K562 (cell line): Measurements from ENCODE around the gene ACBD3.

Experiments used
- CBX2 ChIP-seq: fragments of 200-600 bp; sonication (generic); IDR thresholded peaks from one replicate; pipeline ENCODE4 v1.6.1; 2012; ENCODE audit warnings: mild to moderate bottlenecking, low read length, inconsistent platforms; ENCODE audit not compliant: insufficient read depth, poor library complexity, severe bottlenecking
- CEBPB ChIP-seq: fragments of 450-650 bp; IDR thresholded peaks from 2 replicates; pipeline ENCODE4 v1.6.1; 2016; ENCODE audit warnings: missing genetic modification characterization, missing compliant biosample characterization
- CHD2 ChIP-seq: IDR thresholded peaks from 2 replicates; pipeline ENCODE4 v1.6.1; 2011; ENCODE audit warnings: low read depth, low read length
- CTCF ChIP-seq, 3 experiments: IDR thresholded peaks in 2 of 3; conservative IDR thresholded peaks in 1 of 3; 2 replicates each; pipeline ENCODE4 v1.5.1; 2011 to 2012; ENCODE audit warnings: low read length in 3 of 3, mild to moderate bottlenecking in 3 of 3, control low read depth in 2 of 3, improper control_type of control experiment in 1 of 3, inconsistent platforms in 1 of 3, low read depth in 1 of 3, mixed read lengths in 1 of 3, moderate library complexity in 1 of 3; ENCODE audit not compliant: insufficient read depth in 2 of 3
- HMGN3 ChIP-seq: IDR thresholded peaks from 2 replicates; pipeline ENCODE4 v1.6.1; 2011; ENCODE audit warnings: borderline replicate concordance, low read depth, mild to moderate bottlenecking, mixed read lengths, low read length; ENCODE audit not compliant: insufficient read length; ENCODE audit errors: extremely low read depth
- MAX ChIP-seq: sonication (generic); formaldehyde crosslinking; IDR thresholded peaks from 2 replicates; pipeline ENCODE4 v1.9.0; 2022; ENCODE audit warnings: mild to moderate bottlenecking, missing genetic modification reagents
- NR3C1 ChIP-seq: sonication (generic); formaldehyde crosslinking; IDR thresholded peaks from 2 replicates; pipeline ENCODE4 v1.8.1; 2022; ENCODE audit warnings: missing genetic modification reagents
- POLR2A ChIP-seq: fragments of 450-650 bp; conservative IDR thresholded peaks from 2 replicates; pipeline ENCODE4 v1.6.1; 2016
- ZBTB7A ChIP-seq: IDR thresholded peaks from 2 replicates; pipeline ENCODE4 v1.6.1; 2011; ENCODE audit warnings: low read depth, mild to moderate bottlenecking, low read length, moderate library complexity, borderline replicate concordance; ENCODE audit not compliant: control insufficient read depth
- ZNF280A ChIP-seq: fragments of 450-650 bp; IDR thresholded peaks from 2 replicates; pipeline ENCODE4 v1.6.1; 2018; ENCODE audit warnings: mild to moderate bottlenecking, low read depth; ENCODE audit not compliant: partially characterized antibody

GRCh38 chr1:226154593-226154992 is 31.9 kb downstream of the ACBD3 start:
- TF ChIP-seq MAX (CRISPR knock-in tag) (no peak), ZBTB7A (no peak), CHD2 (no peak), HMGN3 (no peak), POLR2A (no peak), CTCF (IDR thresholded peaks at IDR 0.05 in 2 of 3, conservative IDR thresholded peaks at IDR 0.05 in 1 of 3; ENCODE audit: insufficient read depth in 2 of 3, low read depth in 1 of 3, low read length in 3 of 3) (no peak), CEBPB (tag) (no peak), NR3C1 (no peak), CBX2 (no peak), ZNF280A (no peak)
